ENCODE data around the gene LIAS. TPM values are rescaled to one million over a fixed set of nuclear protein-coding genes. Genes with fewer than 3 reads are reported as not detected.
"Not testable (repeated sequence)": the region's sequence is repeated elsewhere in the genome, so short reads cannot be mapped to it uniquely, and the experiment has no call there.

The LIAS gene
- total RNA-seq, 1 experiment from 2014 or later = 23.1 TPM

DNA sequence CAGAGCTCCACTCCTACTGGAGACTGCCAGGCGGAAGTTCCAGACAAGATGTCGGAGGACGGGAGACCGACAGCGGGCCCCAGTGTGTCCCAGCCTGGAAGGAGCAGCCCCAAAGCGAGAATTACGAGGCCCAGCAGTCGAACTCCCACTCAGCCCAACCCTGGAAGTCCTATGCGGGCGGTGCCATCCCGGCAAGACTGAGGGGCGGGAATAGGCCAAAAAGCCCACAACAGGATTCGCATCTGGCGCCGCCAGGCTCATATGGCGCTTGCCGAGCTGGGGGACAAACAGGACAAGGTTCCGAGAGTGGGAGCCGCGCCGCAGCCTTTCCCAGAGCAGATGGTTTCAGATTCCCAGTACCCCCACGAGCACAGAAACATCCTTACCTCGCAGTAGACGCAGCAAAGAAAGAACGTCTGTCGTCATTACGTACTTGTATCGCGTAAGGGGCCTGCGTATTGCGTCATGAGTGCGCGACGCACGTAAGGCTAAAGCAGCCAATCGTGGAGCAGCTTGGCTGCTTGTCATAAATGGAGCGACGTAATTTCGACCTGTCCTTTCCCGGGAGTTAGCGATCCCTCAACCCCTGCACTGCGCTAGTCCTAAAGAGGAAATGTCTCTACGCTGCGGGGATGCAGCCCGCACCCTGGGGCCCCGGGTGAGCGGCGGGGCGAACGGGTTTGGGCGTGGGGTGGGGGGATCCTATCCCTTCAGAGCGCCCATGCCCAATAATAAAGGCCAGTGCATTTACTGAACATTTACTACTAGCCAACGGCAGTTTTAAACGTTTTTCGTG lies at the start of gene LIAS, which contains the start of gene RPL9 (continued):
- 0 out of 2 replicates have a peak, but pooled peaks have one; percentile 42 for TF ChIP-seq ZNF232 (CRISPR knock-in tag; IDR thresholded peaks at IDR 0.05)
- TF ChIP-seq, protein P1, sequence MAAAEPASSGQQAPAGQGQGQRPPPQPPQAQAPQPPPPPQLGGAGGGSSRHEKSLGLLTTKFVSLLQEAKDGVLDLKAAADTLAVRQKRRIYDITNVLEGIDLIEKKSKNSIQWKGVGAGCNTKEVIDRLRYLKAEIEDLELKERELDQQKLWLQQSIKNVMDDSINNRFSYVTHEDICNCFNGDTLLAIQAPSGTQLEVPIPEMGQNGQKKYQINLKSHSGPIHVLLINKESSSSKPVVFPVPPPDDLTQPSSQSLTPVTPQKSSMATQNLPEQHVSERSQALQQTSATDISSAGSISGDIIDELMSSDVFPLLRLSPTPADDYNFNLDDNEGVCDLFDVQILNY (CRISPR knock-in tag; IDR thresholded peaks at IDR 0.05) = 0 out of 2 replicates have a peak, but pooled peaks have one; percentile 18
- TF ChIP-seq, protein P2, sequence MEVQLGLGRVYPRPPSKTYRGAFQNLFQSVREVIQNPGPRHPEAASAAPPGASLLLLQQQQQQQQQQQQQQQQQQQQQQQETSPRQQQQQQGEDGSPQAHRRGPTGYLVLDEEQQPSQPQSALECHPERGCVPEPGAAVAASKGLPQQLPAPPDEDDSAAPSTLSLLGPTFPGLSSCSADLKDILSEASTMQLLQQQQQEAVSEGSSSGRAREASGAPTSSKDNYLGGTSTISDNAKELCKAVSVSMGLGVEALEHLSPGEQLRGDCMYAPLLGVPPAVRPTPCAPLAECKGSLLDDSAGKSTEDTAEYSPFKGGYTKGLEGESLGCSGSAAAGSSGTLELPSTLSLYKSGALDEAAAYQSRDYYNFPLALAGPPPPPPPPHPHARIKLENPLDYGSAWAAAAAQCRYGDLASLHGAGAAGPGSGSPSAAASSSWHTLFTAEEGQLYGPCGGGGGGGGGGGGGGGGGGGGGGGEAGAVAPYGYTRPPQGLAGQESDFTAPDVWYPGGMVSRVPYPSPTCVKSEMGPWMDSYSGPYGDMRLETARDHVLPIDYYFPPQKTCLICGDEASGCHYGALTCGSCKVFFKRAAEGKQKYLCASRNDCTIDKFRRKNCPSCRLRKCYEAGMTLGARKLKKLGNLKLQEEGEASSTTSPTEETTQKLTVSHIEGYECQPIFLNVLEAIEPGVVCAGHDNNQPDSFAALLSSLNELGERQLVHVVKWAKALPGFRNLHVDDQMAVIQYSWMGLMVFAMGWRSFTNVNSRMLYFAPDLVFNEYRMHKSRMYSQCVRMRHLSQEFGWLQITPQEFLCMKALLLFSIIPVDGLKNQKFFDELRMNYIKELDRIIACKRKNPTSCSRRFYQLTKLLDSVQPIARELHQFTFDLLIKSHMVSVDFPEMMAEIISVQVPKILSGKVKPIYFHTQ (CRISPR knock-in tag; IDR thresholded peaks at IDR 0.05) = no peak
- 0 out of 2 replicates have a peak, but pooled peaks have one; percentile 59 for TF ChIP-seq EMX1 (CRISPR knock-in tag; IDR thresholded peaks at IDR 0.05)
- peak; percentile 95 for TF ChIP-seq FOXK1 (CRISPR knock-in tag; IDR thresholded peaks at IDR 0.05)
- TF ChIP-seq ZNF423 (CRISPR knock-in tag; IDR thresholded peaks at IDR 0.05) = peak; percentile 84
- TF ChIP-seq JAZF1 (CRISPR knock-in tag; IDR thresholded peaks at IDR 0.05) = no peak
- TF ChIP-seq, protein P3, sequence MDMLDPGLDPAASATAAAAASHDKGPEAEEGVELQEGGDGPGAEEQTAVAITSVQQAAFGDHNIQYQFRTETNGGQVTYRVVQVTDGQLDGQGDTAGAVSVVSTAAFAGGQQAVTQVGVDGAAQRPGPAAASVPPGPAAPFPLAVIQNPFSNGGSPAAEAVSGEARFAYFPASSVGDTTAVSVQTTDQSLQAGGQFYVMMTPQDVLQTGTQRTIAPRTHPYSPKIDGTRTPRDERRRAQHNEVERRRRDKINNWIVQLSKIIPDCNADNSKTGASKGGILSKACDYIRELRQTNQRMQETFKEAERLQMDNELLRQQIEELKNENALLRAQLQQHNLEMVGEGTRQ (CRISPR knock-in tag; IDR thresholded peaks at IDR 0.05) = no peak
- TF ChIP-seq, protein P4, sequence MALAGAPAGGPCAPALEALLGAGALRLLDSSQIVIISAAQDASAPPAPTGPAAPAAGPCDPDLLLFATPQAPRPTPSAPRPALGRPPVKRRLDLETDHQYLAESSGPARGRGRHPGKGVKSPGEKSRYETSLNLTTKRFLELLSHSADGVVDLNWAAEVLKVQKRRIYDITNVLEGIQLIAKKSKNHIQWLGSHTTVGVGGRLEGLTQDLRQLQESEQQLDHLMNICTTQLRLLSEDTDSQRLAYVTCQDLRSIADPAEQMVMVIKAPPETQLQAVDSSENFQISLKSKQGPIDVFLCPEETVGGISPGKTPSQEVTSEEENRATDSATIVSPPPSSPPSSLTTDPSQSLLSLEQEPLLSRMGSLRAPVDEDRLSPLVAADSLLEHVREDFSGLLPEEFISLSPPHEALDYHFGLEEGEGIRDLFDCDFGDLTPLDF (CRISPR knock-in tag; IDR thresholded peaks at IDR 0.05) = no peak; the same call in 1 of the 2 replicates
- no peak for TF ChIP-seq NR1H2 (CRISPR knock-in tag; IDR thresholded peaks at IDR 0.05)
- TF ChIP-seq SP1 (CRISPR knock-in tag; conservative IDR thresholded peaks at IDR 0.05) = peak; percentile 93
- no peak for TF ChIP-seq KAT7 (CRISPR knock-in tag; IDR thresholded peaks at IDR 0.05; ENCODE audit: borderline replicate concordance)
- TF ChIP-seq OVOL2 (CRISPR knock-in tag; IDR thresholded peaks at IDR 0.05; ENCODE audit: borderline replicate concordance) = no peak
- TF ChIP-seq, protein P5, sequence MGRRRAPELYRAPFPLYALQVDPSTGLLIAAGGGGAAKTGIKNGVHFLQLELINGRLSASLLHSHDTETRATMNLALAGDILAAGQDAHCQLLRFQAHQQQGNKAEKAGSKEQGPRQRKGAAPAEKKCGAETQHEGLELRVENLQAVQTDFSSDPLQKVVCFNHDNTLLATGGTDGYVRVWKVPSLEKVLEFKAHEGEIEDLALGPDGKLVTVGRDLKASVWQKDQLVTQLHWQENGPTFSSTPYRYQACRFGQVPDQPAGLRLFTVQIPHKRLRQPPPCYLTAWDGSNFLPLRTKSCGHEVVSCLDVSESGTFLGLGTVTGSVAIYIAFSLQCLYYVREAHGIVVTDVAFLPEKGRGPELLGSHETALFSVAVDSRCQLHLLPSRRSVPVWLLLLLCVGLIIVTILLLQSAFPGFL (CRISPR knock-in tag; IDR thresholded peaks at IDR 0.05; ENCODE audit: borderline replicate concordance) = no peak
- no peak for TF ChIP-seq TCF7 (CRISPR knock-in tag; IDR thresholded peaks at IDR 0.05; ENCODE audit: low read depth)
- TF ChIP-seq, protein P6, sequence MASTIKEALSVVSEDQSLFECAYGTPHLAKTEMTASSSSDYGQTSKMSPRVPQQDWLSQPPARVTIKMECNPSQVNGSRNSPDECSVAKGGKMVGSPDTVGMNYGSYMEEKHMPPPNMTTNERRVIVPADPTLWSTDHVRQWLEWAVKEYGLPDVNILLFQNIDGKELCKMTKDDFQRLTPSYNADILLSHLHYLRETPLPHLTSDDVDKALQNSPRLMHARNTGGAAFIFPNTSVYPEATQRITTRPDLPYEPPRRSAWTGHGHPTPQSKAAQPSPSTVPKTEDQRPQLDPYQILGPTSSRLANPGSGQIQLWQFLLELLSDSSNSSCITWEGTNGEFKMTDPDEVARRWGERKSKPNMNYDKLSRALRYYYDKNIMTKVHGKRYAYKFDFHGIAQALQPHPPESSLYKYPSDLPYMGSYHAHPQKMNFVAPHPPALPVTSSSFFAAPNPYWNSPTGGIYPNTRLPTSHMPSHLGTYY (CRISPR knock-in tag; IDR thresholded peaks at IDR 0.05) = no peak

DNA sequence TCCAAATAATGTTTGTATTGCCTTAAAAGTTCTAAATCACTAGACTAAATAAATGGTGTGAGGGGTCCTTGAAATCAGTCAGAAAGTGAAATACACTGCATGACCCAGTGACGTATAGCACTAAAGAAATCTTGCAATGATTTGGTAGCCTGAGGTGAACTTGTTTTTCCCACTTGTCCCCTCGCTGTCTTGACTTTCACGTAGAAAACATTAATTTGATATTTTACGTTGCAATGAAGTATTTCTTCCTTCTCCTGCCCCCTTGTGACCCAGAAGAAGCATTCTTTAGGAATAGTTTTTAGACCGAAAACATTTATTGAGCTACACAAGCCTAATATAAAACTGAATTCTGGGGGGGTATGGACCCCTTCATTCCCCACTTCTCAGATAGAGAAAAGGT lies 48.4 kb upstream of the LIAS start:
- H3K4me1 Mint-ChIP-seq = no peaks in the 10 kb centered on the region
- CTCF ChIA-PET = interaction anchor here (0.6 to 0.8 kb wide), 2 partner anchors 14 to 81 kb away, joined by 3 to 5 read pairs; no protein-coding TSS in a partner anchor
- no peaks in the 10 kb centered on the region for H3K36me3 Mint-ChIP-seq
- no peaks in the 10 kb centered on the region for H3K27me3 Mint-ChIP-seq (ENCODE audit: low read depth)
- ATAC-seq (no peak), DNase-seq (ENCODE audit: low spot score) (no peak)
- H3K9me3 Mint-ChIP-seq = no peaks in the 10 kb centered on the region
- POLR2A ChIA-PET = no interaction called here
- H3K27ac Mint-ChIP-seq = no peak overlapping the region
- no peak overlapping the region for H3K4me3 Mint-ChIP-seq
- TF ChIP-seq ZNF138 (CRISPR knock-in tag; conservative IDR thresholded peaks at IDR 0.05) (no peak), SMAD3 (CRISPR knock-in tag; IDR thresholded peaks at IDR 0.05; ENCODE audit: borderline replicate concordance) (no peak), GRHL2 (CRISPR knock-in tag; IDR thresholded peaks at IDR 0.05; ENCODE audit: insufficient replicate concordance, severe bottlenecking) (no peak), NR3C1 (CRISPR knock-in tag; conservative IDR thresholded peaks at IDR 0.05; ENCODE audit: low read depth) (no peak)
- TF ChIP-seq, protein P4 (CRISPR knock-in tag; IDR thresholded peaks at IDR 0.05) = no peak
- TF ChIP-seq, protein P7, sequence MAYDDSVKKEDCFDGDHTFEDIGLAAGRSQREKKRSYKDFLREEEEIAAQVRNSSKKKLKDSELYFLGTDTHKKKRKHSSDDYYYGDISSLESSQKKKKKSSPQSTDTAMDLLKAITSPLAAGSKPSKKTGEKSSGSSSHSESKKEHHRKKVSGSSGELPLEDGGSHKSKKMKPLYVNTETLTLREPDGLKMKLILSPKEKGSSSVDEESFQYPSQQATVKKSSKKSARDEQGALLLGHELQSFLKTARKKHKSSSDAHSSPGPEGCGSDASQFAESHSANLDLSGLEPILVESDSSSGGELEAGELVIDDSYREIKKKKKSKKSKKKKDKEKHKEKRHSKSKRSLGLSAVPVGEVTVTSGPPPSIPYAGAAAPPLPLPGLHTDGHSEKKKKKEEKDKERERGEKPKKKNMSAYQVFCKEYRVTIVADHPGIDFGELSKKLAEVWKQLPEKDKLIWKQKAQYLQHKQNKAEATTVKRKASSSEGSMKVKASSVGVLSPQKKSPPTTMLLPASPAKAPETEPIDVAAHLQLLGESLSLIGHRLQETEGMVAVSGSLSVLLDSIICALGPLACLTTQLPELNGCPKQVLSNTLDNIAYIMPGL (CRISPR knock-in tag; IDR thresholded peaks at IDR 0.05) = no peak

DNA sequence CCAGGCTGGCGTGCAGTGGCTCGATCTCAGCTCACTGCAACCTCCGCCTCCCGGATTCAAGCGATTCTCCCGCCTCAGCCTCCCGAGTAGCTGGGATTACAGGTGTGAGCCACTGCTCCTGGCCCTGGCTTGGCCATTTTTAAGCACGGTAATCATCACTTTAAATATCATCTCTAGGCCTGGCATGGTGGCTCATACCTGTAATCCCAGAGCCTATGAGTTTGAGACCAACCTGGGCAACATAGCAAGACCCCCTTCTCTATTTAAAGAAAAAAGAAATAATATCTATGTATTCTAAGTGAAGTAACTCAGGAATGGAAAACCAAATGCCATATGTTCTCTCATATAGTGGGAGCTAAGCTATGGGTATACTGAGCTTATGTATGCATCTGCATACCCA lies 47.3 kb upstream of the LIAS start:
- H3K9me3 Mint-ChIP-seq = not testable (repeated sequence)

More for the DNA sequence above, 47.3 kb upstream of the LIAS start:
- DNase-seq (ENCODE audit: low spot score); H3K27me3 Mint-ChIP-seq (ENCODE audit: low read depth); CTCF ChIA-PET; H3K4me1 Mint-ChIP-seq; H3K4me3 Mint-ChIP-seq; POLR2A ChIA-PET; H3K36me3 Mint-ChIP-seq; H3K27ac Mint-ChIP-seq; ATAC-seq: not testable (repeated sequence)
